Right renal pelvis (tissue), 4 donors: ENCODE measurements around the gene ELMO2. TPM values are rescaled to one million over a fixed set of nuclear protein-coding genes. Genes with fewer than 3 reads are reported as not detected.

ENCODE experiments used
- DNase-seq, 4 donors: peaks; one replicate each; pipeline ENCODE4 v3.0.0-alpha.2; 2013; ENCODE audit warnings: low read depth in 4 of 4, low spot score in 3 of 4, missing footprints in 1 of 4
- polyA plus RNA-seq, 4 donors: library from polyadenylated mRNA; unstranded; fragments of 120-200 nt; gene quantifications; one replicate each; pipeline ENCODE4 v1.2.1, GENCODE V29; 2013; ENCODE audit not compliant: insufficient read length in 4 of 4

The ELMO2 gene
- polyA plus RNA-seq, result 10 to 100 TPM; 59.4 to 75.5 (median 60.8) TPM

GRCh38 chr20:46406200-46406985 lies at the start of gene ELMO2:
Gene ELMO2, minus strand, starts transcription at chr20:46406615. Its CDS starts 12,133 bp downstream, at chr20:46394482.
- DNase-seq, result peak; percentile 90 to 95 (median 94)

- DNase-seq, result no peak
Measured at GRCh38 chr20:46455729-46456128, 49.3 kb upstream of the ELMO2 start.

- no peak for DNase-seq
Measured at GRCh38 chr20:46446851-46447250, 40.4 kb upstream of the ELMO2 start.

GRCh38 chr20:46439837-46440236 lies 33.4 kb upstream of the ELMO2 start:
- no peak for DNase-seq

- peak in 1 of 4 donors; percentile 7 for DNase-seq
Measured at GRCh38 chr20:46438156-46438750, 31.8 kb upstream of the ELMO2 start.

GRCh38 chr20:46435146-46435545 lies 28.7 kb upstream of the ELMO2 start:
- no peak for DNase-seq

- DNase-seq, result no peak
Measured at GRCh38 chr20:46434597-46434996, 28.2 kb upstream of the ELMO2 start.

- no peak for DNase-seq
Measured at GRCh38 chr20:46433051-46433450, 26.6 kb upstream of the ELMO2 start.

GRCh38 chr20:46430921-46431712 lies 24.7 kb upstream of the ELMO2 start:
- DNase-seq, result no peak

- no peak for DNase-seq
Measured at GRCh38 chr20:46427384-46427783, 21.0 kb upstream of the ELMO2 start.

- no peak for DNase-seq
Measured at GRCh38 chr20:46423882-46424482, 17.6 kb upstream of the ELMO2 start.

- no peak for DNase-seq
Measured at GRCh38 chr20:46423342-46423741, 16.9 kb upstream of the ELMO2 start.

GRCh38 chr20:46420878-46421277 lies 14.5 kb upstream of the ELMO2 start:
- no peak for DNase-seq

- DNase-seq, result no peak
Measured at GRCh38 chr20:46419882-46420281, 13.5 kb upstream of the ELMO2 start.

GRCh38 chr20:46416839-46417238 lies 10.4 kb upstream of the ELMO2 start:
- DNase-seq, result no peak

GRCh38 chr20:46416421-46416820 lies 10.0 kb upstream of the ELMO2 start:
- DNase-seq, result no peak

- no peak for DNase-seq
Measured at GRCh38 chr20:46415773-46416172, 9.4 kb upstream of the ELMO2 start.

GRCh38 chr20:46414608-46415007 lies 8.2 kb upstream of the ELMO2 start:
- DNase-seq, result no peak

- DNase-seq, result no peak
Measured at GRCh38 chr20:46411637-46412036, 5.2 kb upstream of the ELMO2 start.

- no peak for DNase-seq
Measured at GRCh38 chr20:46408281-46408731, 1.9 kb upstream of the ELMO2 start.

GRCh38 chr20:46407671-46407996 lies 1.2 kb upstream of the ELMO2 start:
- DNase-seq, result no peak
